Muscle of leg (tissue), 11 donors: Measurements from ENCODE around the gene PARVB. TPM values are rescaled to one million over a fixed set of nuclear protein-coding genes. Genes with fewer than 3 reads are reported as not detected.

Source experiments
- DNase-seq: peaks from one replicate; pipeline ENCODE4 v3.0.0; 2013
- H3K27ac ChIP-seq: one replicate; pipeline ENCODE4 v1.5.1; 2013; ENCODE audit warnings: mild to moderate bottlenecking, low read length, control low read depth
- H3K27me3 ChIP-seq: one replicate; pipeline ENCODE4 v1.6.1; 2013; ENCODE audit warnings: low read length; ENCODE audit not compliant: control insufficient read depth, insufficient read depth
- H3K36me3 ChIP-seq: one replicate; pipeline ENCODE4 v1.6.1; 2013; ENCODE audit warnings: low read length; ENCODE audit not compliant: control insufficient read depth, insufficient read depth
- H3K4me1 ChIP-seq: one replicate; pipeline ENCODE4 v1.6.1; 2013; ENCODE audit warnings: low read length; ENCODE audit not compliant: control insufficient read depth, insufficient read depth
- H3K4me3 ChIP-seq: one replicate; pipeline ENCODE4 v1.5.1; 2013; ENCODE audit warnings: low read length, control low read depth
- H3K9me3 ChIP-seq: replicated peaks from 2 replicates; pipeline ENCODE4 v1.6.1; 2013; ENCODE audit warnings: low read depth, low read length; ENCODE audit not compliant: control insufficient read depth
- WGBS: methylation state at CpG from one replicate; pipeline ENCODE4 v1.1.5; 2013; ENCODE audit warnings: missing lambda C conversion rate; ENCODE audit not compliant: insufficient coverage; 5-methylcytosine and 5-hydroxymethylcytosine counted together
- polyA plus RNA-seq, 8 donors: library from polyadenylated mRNA; unstranded; fragments of 120-200 nt; gene quantifications; one replicate each; pipeline versions ENCODE4 v1.2.1 to v1.2.3, GENCODE V29; 2013; ENCODE audit warnings: inconsistent platforms in 1 of 8, low replicate concordance in 1 of 8; ENCODE audit not compliant: insufficient read length in 8 of 8, insufficient read depth in 1 of 8
- total RNA-seq: library from RNA; stranded (reverse); fragments of 120-200 nt; gene quantifications from one replicate; pipeline ENCODE4 v1.2.4, GENCODE V29; 2013

Gene PARVB
- total and polyA plus RNA-seq, 9 donors, result 31.5 to 52.0 (median 43.8) TPM

- Histone ChIP-seq H3K27me3 (peaks cover 1% of the 10 kb centered on the region), H3K36me3 (no peaks in the 10 kb centered on the region), H3K27ac (no peak overlapping the region), H3K9me3 (no peaks in the 10 kb centered on the region), H3K4me3 (no peak overlapping the region), H3K4me1 (peaks cover 43% of the 10 kb centered on the region)
- 55% methylated on average over 10 of the region's 11 CpGs for WGBS
- peak; percentile 22 for DNase-seq
Observed at GRCh38 chr22:44202261-44202789, 178.2 kb downstream of the PARVB start.

DNA sequence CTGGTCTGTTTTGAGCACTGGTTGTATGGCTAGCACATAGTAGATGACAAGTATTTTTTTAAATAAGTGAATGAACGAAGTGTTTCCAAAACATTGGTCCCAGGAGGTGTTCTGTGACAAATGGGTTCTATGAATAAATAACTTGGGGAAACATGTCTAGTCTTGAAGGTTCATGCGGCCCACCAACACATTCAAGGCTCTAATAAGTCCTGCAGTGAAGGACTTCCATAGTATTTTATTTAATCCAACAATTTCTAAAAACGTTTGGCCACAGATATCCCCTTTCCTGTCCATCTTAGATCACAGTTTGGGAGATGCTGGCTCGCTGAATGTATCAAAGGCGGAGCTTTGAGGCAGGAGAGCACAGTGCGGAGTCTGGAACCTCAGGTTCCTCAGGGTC, 179.1 kb downstream of the PARVB start:
- no peak for DNase-seq
- Histone ChIP-seq H3K36me3 (no peaks in the 10 kb centered on the region), H3K4me1 (peaks cover 43% of the 10 kb centered on the region), H3K9me3 (no peaks in the 10 kb centered on the region), H3K27me3 (no peaks in the 10 kb centered on the region), H3K4me3 (no peak overlapping the region), H3K27ac (no peak overlapping the region)
- WGBS, result 45% methylated on average over 4 of the region's 6 CpGs

DNA sequence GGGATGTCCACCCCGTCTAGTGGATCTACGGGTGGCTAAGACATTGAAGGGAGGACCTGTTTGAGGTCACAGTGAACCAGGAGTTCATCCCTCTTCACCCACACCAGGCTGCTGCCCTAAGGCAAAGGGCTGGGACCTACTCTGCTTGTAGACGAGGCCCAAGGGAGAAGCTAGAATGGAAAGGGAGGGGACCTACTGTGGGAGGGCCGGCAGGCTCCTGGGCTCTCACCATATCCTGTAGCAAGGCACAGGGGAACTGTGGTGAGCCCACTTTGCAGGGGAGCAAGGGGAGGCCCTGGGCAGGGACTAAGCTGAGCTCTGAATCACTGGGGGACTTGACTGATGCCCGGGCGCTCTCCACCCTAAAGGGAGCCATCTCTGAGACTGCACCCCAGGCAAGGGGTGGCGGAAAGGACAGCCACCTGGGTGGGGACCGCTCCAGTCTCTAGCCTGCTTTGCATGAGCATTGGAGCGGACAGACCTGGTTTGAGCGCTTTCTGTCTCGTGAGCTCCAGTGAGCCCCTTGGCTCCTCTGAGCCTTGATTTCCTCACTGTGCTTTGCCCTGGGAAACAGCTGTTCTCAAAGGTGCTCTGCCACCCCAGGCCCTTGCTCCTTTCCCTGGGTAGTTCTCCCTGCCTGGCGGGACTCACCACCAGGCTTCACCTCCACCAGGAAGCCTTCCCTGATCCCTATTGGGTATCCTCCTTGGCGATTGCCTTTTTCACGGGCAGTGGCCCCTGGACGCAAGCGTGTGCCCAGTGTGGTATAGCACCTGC, 180.8 kb downstream of the PARVB start:
- no peak overlapping the region for H3K4me3 ChIP-seq
- no peaks in the 10 kb centered on the region for H3K36me3 ChIP-seq
- peaks cover 5% of the 10 kb centered on the region for H3K9me3 ChIP-seq
- no peaks in the 10 kb centered on the region for H3K27me3 ChIP-seq
- H3K27ac ChIP-seq, result no peak overlapping the region
- no peak for DNase-seq
- H3K4me1 ChIP-seq, result peaks cover 43% of the 10 kb centered on the region
- 85% methylated on average over 12 of the region's 16 CpGs for WGBS

- 84% methylated on average over 16 of the region's 16 CpGs for WGBS
- Histone ChIP-seq H3K4me3 (no peak overlapping the region), H3K4me1 (peaks cover 39% of the 10 kb centered on the region), H3K27ac (no peak overlapping the region), H3K36me3 (no peaks in the 10 kb centered on the region), H3K27me3 (no peaks in the 10 kb centered on the region), H3K9me3 (peaks cover 6% of the 10 kb centered on the region)
- DNase-seq, result peak; percentile 35
Observed at GRCh38 chr22:44205516-44206329, 181.6 kb downstream of the PARVB start.

- H3K27ac ChIP-seq, result no peak overlapping the region
- no peaks in the 10 kb centered on the region for H3K36me3 ChIP-seq
- peaks cover 36% of the 10 kb centered on the region for H3K4me1 ChIP-seq
- no peak overlapping the region for H3K4me3 ChIP-seq
- WGBS, result 85% methylated on average over 5 of the region's 9 CpGs
- H3K9me3 ChIP-seq, result peaks cover 6% of the 10 kb centered on the region
- H3K27me3 ChIP-seq, result no peaks in the 10 kb centered on the region
- no peak for DNase-seq
Observed at GRCh38 chr22:44206330-44206645, 182.2 kb downstream of the PARVB start.

- Histone ChIP-seq H3K27ac (no peak overlapping the region), H3K27me3 (no peaks in the 10 kb centered on the region), H3K4me3 (no peak overlapping the region), H3K36me3 (no peaks in the 10 kb centered on the region), H3K4me1 (peaks cover 36% of the 10 kb centered on the region), H3K9me3 (peaks cover 6% of the 10 kb centered on the region)
- WGBS, result 84% methylated on average over 5 of the region's 8 CpGs
- DNase-seq, result no peak
Observed at GRCh38 chr22:44206696-44207095, 182.6 kb downstream of the PARVB start.

- 69% methylated on average over 6 of the region's 16 CpGs for WGBS
- Histone ChIP-seq H3K27ac (no peak overlapping the region), H3K27me3 (no peaks in the 10 kb centered on the region), H3K4me3 (no peak overlapping the region), H3K9me3 (peaks cover 6% of the 10 kb centered on the region), H3K36me3 (no peaks in the 10 kb centered on the region), H3K4me1 (peaks cover 36% of the 10 kb centered on the region)
- no peak for DNase-seq
Observed at GRCh38 chr22:44207173-44207980, 183.3 kb downstream of the PARVB start.

DNA sequence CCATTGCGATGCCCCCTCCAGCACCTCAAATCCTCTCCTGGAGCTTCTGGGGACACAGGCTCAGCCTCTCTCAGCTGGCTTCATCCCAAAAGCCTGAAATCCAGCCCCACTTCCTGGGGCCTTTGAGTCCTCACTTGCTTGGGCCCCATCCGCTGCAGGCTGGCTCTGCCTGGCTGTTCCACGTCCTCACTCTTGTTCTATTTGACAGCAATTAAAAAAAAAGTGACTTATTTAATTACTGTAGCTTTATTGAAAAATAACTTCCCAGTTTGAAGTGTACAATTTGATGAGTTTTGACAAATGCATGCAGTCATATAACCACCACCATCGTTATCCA, 183.8 kb downstream of the PARVB start:
- no peak overlapping the region for H3K27ac ChIP-seq
- no peaks in the 10 kb centered on the region for H3K36me3 ChIP-seq
- no peaks in the 10 kb centered on the region for H3K27me3 ChIP-seq
- H3K4me3 ChIP-seq, result no peak overlapping the region
- WGBS, result 80% methylated on average over 1 of the region's 4 CpGs
- peaks cover 36% of the 10 kb centered on the region for H3K4me1 ChIP-seq
- H3K9me3 ChIP-seq, result peaks cover 6% of the 10 kb centered on the region
- DNase-seq, result no peak

DNA sequence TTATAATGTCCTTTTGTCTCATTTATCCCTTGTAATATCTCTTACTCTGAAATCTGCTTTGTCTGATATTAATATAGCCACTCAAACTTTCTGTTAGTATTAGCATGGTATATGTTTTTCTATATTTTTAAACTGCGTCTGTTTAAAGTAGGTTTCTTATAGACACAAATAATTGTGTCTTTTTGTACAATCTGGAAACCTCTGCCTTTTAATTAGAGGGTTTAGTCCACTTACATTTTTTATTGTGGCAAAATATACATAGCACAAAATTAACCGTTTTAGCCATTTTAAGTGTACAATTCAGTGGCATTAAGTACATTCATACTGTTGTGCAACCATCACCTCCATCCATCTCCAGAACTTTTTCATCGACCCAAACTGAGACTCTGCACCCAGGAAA, 185.2 kb downstream of the PARVB start:
- peaks cover 6% of the 10 kb centered on the region for H3K9me3 ChIP-seq
- no peaks in the 10 kb centered on the region for H3K27me3 ChIP-seq
- 100% methylated on average over 1 of the region's 3 CpGs for WGBS
- H3K4me3 ChIP-seq, result no peak overlapping the region
- no peak overlapping the region for H3K27ac ChIP-seq
- H3K36me3 ChIP-seq, result no peaks in the 10 kb centered on the region
- DNase-seq, result no peak
- peaks cover 37% of the 10 kb centered on the region for H3K4me1 ChIP-seq

DNA sequence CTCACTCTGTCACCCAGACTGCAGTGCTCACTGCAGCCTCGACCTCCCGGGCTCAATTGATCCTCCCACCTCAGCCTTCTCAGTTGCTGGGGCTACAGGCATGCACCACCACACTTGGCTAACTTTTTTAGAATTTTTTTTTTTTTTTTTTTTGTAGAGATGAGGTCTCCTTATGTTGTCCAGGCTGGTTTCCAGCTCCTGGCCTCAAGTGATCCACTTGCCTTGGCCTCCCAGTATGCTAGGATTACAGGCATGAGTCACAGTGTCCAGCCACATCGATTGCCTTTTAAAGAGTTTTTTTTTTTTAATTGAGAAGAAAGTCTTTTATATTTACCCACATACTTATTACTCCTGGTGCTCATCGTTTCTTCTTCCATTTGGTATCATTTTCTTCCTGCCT, 186.6 kb downstream of the PARVB start:
- H3K27ac ChIP-seq, result no peak overlapping the region
- WGBS, result no CpG with 5 or more reads among the region's 4 CpGs
- no peaks in the 10 kb centered on the region for H3K27me3 ChIP-seq
- peaks cover 9% of the 10 kb centered on the region for H3K9me3 ChIP-seq
- no peaks in the 10 kb centered on the region for H3K36me3 ChIP-seq
- H3K4me3 ChIP-seq, result no peak overlapping the region
- peaks cover 32% of the 10 kb centered on the region for H3K4me1 ChIP-seq
- DNase-seq, result no peak
